Lung microvascular endothelial cell (primary cell): ENCODE data around the gene CDPF1. TPM values are rescaled to one million over a fixed set of nuclear protein-coding genes. Genes with fewer than 3 reads are reported as not detected.

ENCODE experiments used
- total RNA-seq: library from RNA; depleted of rRNA; stranded (reverse); fragments of >200 nt; gene quantifications from 2 replicates; pipeline ENCODE4 v1.2.1, GENCODE V29; 2014

CDPF1 gene
- total RNA-seq, 1 donor from 2014 or later, result 8.7 TPM

Other genes starting within 250 kb of the CDPF1 start
- gene PPARA, start 99.8 kb downstream of the CDPF1 start, total RNA-seq, result 4.1 and 7.9 TPM in 2 replicates
- gene PKDREJ, start 13.1 kb upstream of the CDPF1 start, total RNA-seq, result not detected in 2 replicates
- 18.7 and 22.6 TPM in 2 replicates for gene TTC38, start 17.7 kb upstream of the CDPF1 start, total RNA-seq
- gene GTSE1, start 46.6 kb upstream of the CDPF1 start, total RNA-seq, result 0.99 and 3.7 TPM in 2 replicates
- 13.1 and 19.6 TPM in 2 replicates for gene TRMU, start 85.4 kb upstream of the CDPF1 start, total RNA-seq